DOHH2 (cell line): ENCODE data around the gene RPS14.
A peak's percentile ranks its signal among the peaks of the same experiment; 100 is the strongest.
"Not testable (repeated sequence)": the region's sequence is repeated elsewhere in the genome, so short reads cannot be mapped to it uniquely, and the experiment has no call there.

Source experiments
- H3F3A ChIP-seq: fragments of 200-600 bp; sonication (generic), shearing (Covaris generic); 2 replicates; pipeline ENCODE4 v1.6.0; 2016; ENCODE audit warnings: antibody characterized with exemption, mild to moderate bottlenecking; ENCODE audit not compliant: control insufficient read depth, insufficient read depth
- H3K27ac ChIP-seq: fragments of 200-600 bp; sonication (generic); 2 replicates; pipeline ENCODE4 v1.5.1; 2014; ENCODE audit warnings: low read depth, mild to moderate bottlenecking, low read length, moderate library complexity
- H3K27me3 ChIP-seq: fragments of 200-600 bp; sonication (generic); 2 replicates; pipeline ENCODE4 v1.6.1; 2014; ENCODE audit warnings: mild to moderate bottlenecking, low read length, mixed read lengths; ENCODE audit not compliant: control insufficient read depth
- H3K36me3 ChIP-seq: fragments of 200-600 bp; sonication (generic); 2 replicates; pipeline ENCODE4 v1.6.1; 2014; ENCODE audit warnings: mild to moderate bottlenecking, low read length, moderate library complexity, mixed read lengths; ENCODE audit not compliant: control insufficient read depth
- H3K4me1 ChIP-seq: fragments of 200-600 bp; sonication (generic); 2 replicates; pipeline ENCODE4 v1.6.1; 2014; ENCODE audit warnings: mild to moderate bottlenecking, low read length, mixed read lengths; ENCODE audit not compliant: control insufficient read depth
- H3K4me2 ChIP-seq: fragments of 200-600 bp; sonication (generic); 2 replicates; pipeline ENCODE4 v1.6.0; 2014; ENCODE audit warnings: mild to moderate bottlenecking, low read length, moderate library complexity
- H3K4me3 ChIP-seq: fragments of 200-600 bp; sonication (generic); 2 replicates; pipeline ENCODE4 v1.5.1; 2014; ENCODE audit warnings: mild to moderate bottlenecking, low read length, mixed read lengths
- H3K79me2 ChIP-seq: fragments of 200-600 bp; sonication (generic); 2 replicates; pipeline ENCODE4 v1.6.1; 2014; ENCODE audit warnings: mild to moderate bottlenecking, low read length, mixed read lengths; ENCODE audit not compliant: control insufficient read depth
- H3K9me2 ChIP-seq: fragments of 200-600 bp; sonication (generic); replicated peaks from 2 replicates; pipeline ENCODE4 v1.6.1; 2014; ENCODE audit warnings: mild to moderate bottlenecking, low read length, mixed read lengths; ENCODE audit not compliant: control insufficient read depth
- H3K9me3 ChIP-seq: fragments of 200-600 bp; sonication (generic); 2 replicates; pipeline ENCODE4 v1.6.1; 2014; ENCODE audit warnings: antibody characterized with exemption, low read length, mixed read lengths; ENCODE audit not compliant: control insufficient read depth, insufficient read depth
- H4K20me1 ChIP-seq: fragments of 200-600 bp; sonication (generic); 2 replicates; pipeline ENCODE4 v1.6.0; 2014; ENCODE audit warnings: low read depth, mild to moderate bottlenecking, antibody characterized with exemption, low read length, moderate library complexity; ENCODE audit not compliant: control insufficient read depth, insufficient read depth
- EZH2phosphoT487 ChIP-seq: fragments of 200-600 bp; sonication (generic); IDR thresholded peaks from 2 replicates; pipeline ENCODE4 v1.6.1; 2017; ENCODE audit warnings: borderline replicate concordance, mild to moderate bottlenecking, antibody characterized with exemption, low read length, moderate library complexity, mixed read lengths
- TF ChIP-seq, protein P1 (sequence below): fragments of 200-600 bp; sonication (generic); IDR thresholded peaks from one replicate; pipeline ENCODE4 v1.5.1; 2014; ENCODE audit warnings: antibody characterized with exemption, mild to moderate bottlenecking, low read depth, low read length; ENCODE audit not compliant: poor library complexity, severe bottlenecking

Gene RPS14

DNA sequence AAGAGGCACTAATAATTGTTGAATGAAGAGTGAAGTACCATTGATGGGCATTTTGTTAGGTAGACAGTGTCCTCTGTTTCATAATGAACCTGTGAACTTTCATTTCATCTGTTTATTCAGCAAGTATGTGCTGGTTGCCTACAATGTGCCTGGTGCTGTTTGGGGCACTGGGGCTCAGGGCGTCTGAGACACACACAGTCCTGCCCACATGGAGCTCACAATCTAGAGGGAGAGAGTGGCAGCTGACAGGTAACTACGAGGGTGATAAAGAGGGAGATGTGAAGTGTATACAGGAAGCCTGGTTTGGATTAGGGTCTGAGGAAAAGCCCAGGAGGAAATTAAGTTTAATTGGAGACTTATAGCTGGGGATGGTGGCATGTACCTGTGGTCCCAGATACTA is 29.9 kb upstream of the RPS14 start:
- H3K27me3 ChIP-seq, result no peaks in the 10 kb centered on the region
- H3K4me1 ChIP-seq, result peaks cover 38% of the 10 kb centered on the region
- TF ChIP-seq, protein P1, sequence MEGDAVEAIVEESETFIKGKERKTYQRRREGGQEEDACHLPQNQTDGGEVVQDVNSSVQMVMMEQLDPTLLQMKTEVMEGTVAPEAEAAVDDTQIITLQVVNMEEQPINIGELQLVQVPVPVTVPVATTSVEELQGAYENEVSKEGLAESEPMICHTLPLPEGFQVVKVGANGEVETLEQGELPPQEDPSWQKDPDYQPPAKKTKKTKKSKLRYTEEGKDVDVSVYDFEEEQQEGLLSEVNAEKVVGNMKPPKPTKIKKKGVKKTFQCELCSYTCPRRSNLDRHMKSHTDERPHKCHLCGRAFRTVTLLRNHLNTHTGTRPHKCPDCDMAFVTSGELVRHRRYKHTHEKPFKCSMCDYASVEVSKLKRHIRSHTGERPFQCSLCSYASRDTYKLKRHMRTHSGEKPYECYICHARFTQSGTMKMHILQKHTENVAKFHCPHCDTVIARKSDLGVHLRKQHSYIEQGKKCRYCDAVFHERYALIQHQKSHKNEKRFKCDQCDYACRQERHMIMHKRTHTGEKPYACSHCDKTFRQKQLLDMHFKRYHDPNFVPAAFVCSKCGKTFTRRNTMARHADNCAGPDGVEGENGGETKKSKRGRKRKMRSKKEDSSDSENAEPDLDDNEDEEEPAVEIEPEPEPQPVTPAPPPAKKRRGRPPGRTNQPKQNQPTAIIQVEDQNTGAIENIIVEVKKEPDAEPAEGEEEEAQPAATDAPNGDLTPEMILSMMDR, result no peak
- TF ChIP-seq EZH2phosphoT487, result no peak
- H3K4me3 ChIP-seq, result no peak overlapping the region
- no peaks in the 10 kb centered on the region for H3K9me3 ChIP-seq
- no peaks in the 10 kb centered on the region for H3K9me2 ChIP-seq
- no peak overlapping the region for H3K4me2 ChIP-seq
- no peaks in the 10 kb centered on the region for H4K20me1 ChIP-seq
- H3F3A ChIP-seq, result 0 out of 2 replicates have a peak, but pooled peaks cover 3% of the 10 kb centered on the region
- H3K79me2 ChIP-seq, result no peaks in the 10 kb centered on the region
- no peaks in the 10 kb centered on the region for H3K36me3 ChIP-seq
- H3K27ac ChIP-seq, result no peak overlapping the region

DNA sequence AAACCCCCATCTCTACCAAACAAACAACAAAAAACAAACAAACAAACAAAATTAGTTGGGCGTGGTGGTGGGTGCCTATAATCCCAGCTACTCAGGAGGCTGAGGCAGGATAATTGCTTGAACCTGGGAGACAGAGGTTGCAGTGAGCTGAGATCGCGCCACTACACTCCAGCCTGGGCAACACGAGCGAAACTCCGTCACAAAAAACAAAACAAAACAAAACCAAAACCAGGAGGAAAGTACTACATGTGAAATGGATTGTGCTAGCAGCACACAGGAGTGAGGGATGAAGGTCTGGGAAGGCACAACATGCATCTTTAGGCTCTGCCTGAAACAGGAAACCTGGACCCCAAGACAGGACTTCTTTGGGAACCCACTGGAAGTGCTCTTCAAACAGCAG is 27.0 kb upstream of the RPS14 start:
- not testable (repeated sequence) for H3F3A ChIP-seq, H4K20me1 ChIP-seq, H3K9me3 ChIP-seq, H3K9me2 ChIP-seq, H3K36me3 ChIP-seq, H3K27me3 ChIP-seq, H3K79me2 ChIP-seq
- peak overlapping the region; percentile 67 for H3K4me2 ChIP-seq
- H3K4me3 ChIP-seq, result peak overlapping the region; percentile 40
- peak overlapping the region; percentile 47; the same call in 1 of the 2 replicates for H3K27ac ChIP-seq
- H3K4me1 ChIP-seq, result peaks cover 38% of the 10 kb centered on the region

DNA sequence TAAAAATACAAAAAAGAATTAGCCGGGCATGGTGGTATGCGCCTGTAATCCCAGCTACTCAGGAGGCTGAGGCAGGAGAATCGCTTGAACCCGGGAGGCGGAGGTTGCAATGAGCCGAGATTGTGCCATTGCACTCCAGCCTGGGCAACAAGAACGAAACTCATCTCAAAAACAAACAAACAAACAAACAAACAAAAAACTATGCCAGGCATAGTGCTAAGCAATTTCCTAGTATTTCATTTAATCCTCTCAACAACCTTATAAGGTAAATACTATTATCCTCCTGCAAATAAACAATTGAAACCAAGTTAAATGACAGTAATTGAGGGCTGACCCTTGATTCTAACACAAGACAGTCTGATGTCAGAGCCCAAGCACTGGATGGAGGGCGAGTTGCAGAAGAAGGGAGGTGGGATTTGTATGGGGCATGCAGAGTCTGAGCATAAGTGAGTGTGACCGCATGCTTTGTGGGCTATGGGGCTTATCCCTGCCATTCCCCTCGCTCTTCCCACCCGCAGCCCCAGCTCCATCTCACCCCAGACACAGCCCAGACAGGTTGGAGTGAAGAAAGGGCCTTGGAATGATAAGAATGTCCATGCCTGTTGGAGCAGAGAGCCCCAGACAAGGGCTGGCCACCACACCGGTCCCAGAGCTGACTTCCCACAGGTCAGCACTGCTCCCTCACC is 24.3 kb upstream of the RPS14 start:
- TF ChIP-seq, protein P1, result no peak
- no peak for TF ChIP-seq EZH2phosphoT487
- no peaks in the 10 kb centered on the region for H3K9me3 ChIP-seq
- no peaks in the 10 kb centered on the region for H3K79me2 ChIP-seq
- peaks cover 34% of the 10 kb centered on the region for H3K4me1 ChIP-seq
- no peak overlapping the region for H3K4me3 ChIP-seq
- H3K9me2 ChIP-seq, result no peaks in the 10 kb centered on the region
- no peak overlapping the region for H3K4me2 ChIP-seq
- no peaks in the 10 kb centered on the region for H4K20me1 ChIP-seq
- H3K27ac ChIP-seq, result no peak overlapping the region
- H3F3A ChIP-seq, result 0 out of 2 replicates have a peak, but pooled peaks cover 3% of the 10 kb centered on the region
- H3K36me3 ChIP-seq, result no peaks in the 10 kb centered on the region
- H3K27me3 ChIP-seq, result no peaks in the 10 kb centered on the region

DNA sequence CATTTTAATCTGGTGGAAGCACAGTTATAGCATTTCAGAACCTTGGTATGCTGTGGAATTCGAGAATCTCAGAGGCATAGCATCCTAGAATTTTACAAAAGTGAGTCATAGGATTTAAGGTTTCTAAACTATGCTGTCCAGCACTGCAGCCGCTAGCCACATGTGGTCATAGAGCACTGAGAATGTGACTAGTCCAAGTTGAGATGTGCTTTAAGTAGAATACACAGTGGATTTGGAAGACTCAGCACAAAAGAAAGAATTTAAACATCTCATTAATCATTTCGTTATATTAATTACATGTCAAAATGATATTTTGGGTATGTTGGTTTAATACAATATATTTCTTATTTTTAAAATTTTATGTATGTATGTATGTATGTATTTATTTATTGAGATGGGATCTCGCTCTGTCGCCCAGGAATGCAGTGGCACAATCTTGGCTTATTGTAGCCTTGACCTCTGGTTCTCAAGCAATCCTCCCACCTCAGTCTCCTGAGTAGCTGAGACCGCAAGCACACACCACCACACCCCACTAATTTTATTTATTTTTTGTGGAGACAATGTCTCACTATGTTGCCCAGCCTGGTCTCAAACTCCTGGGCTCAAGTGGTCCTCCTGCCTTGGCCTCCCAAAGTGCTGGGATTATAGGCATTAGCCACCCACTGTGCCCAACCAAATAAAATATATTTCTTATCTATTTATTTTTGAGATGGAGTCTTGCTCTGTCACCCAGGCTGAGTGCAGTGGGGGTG is 20.4 kb upstream of the RPS14 start:
- TF ChIP-seq EZH2phosphoT487, result no peak
- TF ChIP-seq, protein P1, result no peak
- no peak overlapping the region for H3K4me3 ChIP-seq
- no peak overlapping the region for H3K4me2 ChIP-seq
- H4K20me1 ChIP-seq, result no peaks in the 10 kb centered on the region
- H3K9me2 ChIP-seq, result no peaks in the 10 kb centered on the region
- H3K36me3 ChIP-seq, result no peaks in the 10 kb centered on the region
- no peaks in the 10 kb centered on the region for H3K79me2 ChIP-seq
- no peaks in the 10 kb centered on the region for H3K9me3 ChIP-seq
- no peak overlapping the region for H3K27ac ChIP-seq
- no peaks in the 10 kb centered on the region for H3K27me3 ChIP-seq
- no peaks in the 10 kb centered on the region for H3F3A ChIP-seq
- peaks cover 2% of the 10 kb centered on the region for H3K4me1 ChIP-seq
